ENCODE data around the gene MAB21L1.

The MAB21L1 gene

DNA sequence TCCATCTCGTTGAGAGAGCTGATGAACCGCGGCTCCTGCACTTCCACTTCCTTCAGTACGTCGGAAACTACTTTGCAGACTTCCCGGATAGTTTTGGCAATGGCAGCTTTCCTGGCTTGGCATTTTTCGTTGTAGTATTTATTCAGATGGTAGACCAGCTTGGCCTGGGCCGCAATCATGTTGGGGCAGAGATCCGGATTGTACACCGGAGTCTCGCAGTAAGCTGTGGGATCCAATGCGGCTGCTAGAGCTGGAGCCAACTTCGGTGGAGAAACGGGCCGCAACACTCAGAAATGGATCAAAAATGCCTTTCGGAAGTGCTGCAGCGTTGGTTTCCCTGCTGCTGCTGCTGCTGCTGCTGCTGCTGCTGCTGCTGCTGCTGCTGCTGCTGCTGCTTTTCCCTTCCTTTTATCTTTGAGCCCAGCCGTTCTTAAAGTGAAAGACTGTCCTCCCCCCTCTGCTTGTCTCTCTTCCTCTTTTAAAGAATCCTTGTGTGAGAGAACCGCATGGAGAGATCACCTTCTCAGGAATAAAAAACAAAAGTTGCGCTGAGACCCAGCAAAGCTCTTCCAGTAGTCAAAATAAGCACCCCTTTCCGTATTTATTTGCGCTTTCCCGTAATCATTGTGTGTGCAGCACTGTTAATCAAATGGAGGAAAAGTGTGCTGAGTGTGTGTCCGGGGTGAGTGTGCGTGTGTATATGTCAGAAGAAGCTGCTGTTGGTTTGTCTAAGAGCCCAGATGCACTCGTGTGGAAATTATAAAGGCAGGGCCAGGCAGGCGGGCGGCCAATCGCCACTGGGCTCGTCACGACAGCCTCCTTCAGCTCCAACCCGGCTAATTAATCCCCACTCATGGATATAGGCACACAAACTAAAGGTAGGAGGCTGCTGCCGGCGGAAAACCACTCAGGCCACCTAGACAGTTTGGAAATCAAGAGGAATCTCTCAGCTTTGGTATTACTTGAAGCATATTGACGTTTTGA is at the start of gene MAB21L1:
MAB21L1 (minus strand) TSS at position 730 of the 984 bp plus-strand sequence; CDS start at position 179, 551 bp downstream.
- DNase-seq (ENCODE audit: low read depth): no peak

DNA sequence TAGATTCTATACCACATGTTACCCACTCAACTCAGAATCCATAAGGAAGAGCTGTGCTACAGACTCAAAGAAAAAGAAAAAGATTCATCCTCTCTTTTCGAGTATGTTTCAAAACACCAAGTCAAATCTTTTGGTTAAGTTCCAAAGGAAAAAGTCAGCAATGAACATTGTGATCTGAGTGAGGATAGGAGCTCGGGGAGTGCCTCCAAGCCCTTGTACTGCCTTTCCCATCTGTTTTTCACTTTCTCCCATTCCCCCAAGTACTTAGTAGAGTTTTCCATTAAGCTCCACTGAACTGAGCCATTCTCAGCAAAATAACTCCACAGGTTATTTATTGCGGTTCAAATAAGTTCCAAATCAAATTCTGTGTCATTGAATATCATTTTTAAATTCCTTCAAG is 47.7 kb upstream of the MAB21L1 start:
- no peak for DNase-seq (ENCODE audit: low read depth)

DNA sequence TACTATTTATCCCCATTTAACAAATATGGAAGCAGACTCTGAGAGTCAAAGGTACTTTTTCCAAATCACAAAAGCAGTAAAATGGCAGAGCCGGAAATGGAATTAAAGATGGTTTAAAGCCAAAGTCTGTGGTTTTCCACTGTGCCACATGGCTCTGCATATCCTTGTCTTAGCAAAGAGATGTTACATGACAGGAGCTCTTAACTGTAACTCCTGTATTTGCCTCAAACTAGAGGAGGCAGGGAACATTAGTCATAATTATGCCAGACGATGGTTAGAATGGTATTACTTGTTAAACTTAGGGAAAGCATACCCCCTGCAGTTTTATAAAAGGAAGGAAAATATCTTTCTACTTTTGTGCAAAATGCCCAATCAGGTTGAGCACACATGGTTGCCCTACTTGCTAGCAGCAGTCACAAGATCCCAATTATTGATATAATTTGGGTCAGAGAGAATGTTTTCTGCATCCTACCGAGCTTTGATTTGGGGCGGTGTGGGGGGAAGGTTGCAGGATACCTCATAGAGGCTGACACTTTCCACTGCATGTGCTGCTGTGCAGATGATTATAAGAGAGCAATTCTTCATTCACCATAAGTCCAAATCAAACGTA is 42.0 kb upstream of the MAB21L1 start:
- DNase-seq (ENCODE audit: low read depth): no peak

DNA sequence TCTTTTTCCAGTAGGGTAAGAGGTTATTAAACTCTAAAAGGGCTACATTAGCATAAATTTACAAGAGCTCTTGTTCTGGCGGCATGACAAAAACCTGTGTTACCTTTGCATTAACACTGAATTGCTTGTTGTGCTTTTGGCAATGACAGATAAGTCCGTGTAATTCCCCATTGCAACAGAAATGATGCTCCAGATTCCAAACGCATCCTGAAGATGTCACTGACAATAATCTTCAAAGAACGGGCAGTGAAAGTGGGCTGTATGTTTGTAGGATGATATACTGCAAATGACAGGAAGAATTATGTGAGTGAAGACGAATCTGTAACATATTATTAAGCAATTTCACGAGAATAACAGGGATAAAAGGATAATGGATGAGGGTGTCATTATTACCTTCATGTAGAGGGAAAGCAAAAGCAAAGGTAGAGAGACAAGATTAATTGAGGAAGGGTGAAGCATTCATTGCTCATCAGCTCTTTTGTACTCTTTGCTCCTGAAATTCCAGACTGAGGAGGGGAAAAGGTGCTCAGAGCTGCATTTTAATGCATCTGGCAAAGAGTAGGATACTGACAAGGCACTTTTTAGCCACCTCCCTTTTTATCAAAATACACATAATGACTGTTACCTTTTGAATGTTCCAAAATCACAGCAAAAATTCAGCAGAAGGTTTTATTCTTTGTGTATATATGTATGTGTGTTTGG is 38.5 kb upstream of the MAB21L1 start:
- DNase-seq (ENCODE audit: low read depth): no peak

DNA sequence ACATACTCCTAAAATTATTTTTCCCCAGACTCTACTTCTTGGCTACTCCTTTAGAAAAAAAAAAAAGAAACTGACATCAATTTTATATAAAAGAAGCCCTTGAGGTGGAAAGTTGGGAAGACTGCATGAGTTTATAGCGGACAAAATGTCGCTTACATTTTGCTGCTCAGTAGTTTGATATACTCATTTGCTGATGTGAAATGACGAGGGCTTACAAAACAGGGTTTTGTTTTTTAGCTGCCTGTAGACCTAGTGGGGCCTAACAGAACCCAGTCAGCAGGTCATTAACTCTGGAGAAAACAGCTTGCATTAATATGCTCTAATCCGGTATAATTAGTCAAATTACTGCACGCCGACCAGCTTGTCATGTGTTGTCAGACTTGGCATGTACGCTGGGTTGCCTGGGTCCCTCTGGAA is 37.6 kb upstream of the MAB21L1 start:
- no peak for DNase-seq (ENCODE audit: low read depth)

DNA sequence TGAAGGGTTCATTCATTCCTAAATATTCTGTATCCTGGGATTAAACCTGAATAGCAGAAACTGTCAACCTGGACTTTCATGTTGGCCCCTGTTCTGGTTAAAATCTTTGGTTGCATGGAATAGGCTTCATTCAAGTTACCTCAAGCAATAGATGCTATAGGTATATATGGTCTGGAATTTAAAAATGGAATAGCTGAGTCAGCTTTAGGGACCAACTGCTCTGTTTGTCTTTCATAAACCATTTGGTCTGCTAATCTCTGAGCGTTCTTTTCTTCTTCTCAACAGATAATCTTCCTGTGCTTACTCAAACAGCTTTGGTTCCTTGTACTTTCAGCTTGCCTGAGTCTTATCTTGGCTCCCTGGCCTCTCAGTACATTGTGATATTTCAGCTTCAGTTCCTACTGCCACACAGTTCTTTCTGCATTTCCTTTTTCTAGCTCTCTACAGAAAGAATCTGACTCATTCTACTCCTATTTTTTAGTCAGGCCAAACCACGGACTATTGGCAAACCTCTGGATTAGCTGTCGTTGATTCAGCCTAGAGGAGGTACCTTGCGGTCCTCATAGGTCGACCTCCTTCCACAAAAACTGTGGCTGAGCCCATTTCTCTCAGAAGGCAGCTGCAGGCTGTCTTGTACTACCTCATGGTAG is 35.9 kb upstream of the MAB21L1 start:
- no peak for DNase-seq (ENCODE audit: low read depth)

DNA sequence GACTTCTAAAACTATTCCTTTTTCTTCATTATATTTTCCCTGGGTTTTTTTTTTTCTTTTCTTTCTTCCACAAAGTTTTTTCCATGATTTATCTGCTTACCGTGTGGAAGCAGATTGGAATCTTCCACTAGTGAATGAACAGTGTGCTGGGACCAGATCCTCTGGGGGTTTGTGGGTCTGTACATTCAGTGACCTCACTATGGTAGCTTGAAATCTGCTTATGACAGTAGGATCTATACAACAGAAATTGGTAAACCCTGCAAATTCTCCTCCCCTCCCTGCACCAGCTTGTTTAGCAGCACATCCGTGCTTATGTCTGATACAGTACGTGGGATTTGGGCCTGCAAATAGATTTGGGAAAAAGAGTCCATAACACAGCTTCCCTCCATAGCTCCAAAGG is 26.0 kb upstream of the MAB21L1 start:
- no peak for DNase-seq (ENCODE audit: low read depth)

DNA sequence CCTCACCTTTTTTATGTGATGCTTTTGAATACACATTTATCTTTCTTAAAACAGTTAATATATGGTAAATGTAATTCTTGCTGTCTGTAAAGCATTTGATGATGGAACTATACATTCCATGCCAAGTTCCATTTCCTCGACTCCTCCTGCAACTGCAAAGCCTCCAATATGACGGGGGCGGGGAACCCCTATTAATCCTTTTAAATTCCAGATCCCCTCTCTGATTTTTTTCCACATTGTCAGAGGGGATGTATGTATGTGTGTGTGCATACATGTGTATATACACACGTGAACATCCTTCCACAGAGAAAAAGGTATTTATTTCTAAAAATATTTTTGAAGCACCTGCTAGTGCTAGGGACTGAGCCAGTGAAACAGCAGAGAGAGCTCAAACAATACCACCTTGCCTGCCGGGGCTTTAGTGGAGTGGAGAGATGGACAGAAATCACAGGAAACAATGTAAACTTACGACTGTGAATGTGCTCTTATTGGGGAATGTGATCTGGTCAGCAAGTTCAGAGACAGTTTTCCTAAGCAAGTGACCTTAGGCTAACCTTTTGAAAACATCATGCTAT is 25.3 kb upstream of the MAB21L1 start:
- no peak for DNase-seq (ENCODE audit: low read depth)

DNA sequence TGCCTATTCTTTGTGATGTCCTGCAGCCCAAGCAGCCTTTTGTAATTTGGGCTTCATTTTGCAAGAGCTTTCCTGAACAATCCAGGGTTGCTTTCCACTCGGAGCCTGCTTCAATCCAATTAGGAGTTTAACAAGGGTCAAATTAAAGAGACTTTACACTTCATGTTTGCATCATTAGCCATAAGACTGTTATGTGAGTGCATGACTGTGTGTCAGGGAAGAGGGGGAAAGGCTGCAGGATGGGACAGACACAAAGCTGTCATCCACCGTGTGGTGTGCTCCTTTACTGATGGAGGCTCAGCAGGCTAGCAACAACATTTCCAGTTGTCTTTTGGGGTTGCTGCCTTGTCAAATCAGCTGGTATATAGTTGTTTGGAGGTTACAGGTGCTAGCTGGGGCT is 23.7 kb upstream of the MAB21L1 start:
- no peak for DNase-seq (ENCODE audit: low read depth)

DNA sequence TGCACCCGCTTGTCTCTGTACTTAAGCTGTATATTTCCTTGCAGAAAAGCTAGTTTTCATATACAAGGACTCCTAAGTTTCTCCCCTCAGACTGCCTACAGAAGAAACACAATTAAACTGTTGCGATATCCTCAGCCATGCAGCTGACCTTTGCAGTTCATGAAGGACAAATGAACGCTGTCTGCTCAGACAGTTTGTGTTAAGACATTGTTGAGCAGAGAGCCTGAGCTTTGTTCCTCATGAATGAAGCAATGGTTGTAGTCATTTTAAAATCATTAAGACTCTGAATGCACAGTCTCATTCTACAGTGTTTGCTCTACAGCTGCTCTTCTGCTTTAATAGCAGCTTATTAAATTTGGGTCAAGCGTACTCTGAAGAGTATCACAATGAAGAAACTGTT is 23.2 kb upstream of the MAB21L1 start:
- DNase-seq (ENCODE audit: low read depth): no peak

DNA sequence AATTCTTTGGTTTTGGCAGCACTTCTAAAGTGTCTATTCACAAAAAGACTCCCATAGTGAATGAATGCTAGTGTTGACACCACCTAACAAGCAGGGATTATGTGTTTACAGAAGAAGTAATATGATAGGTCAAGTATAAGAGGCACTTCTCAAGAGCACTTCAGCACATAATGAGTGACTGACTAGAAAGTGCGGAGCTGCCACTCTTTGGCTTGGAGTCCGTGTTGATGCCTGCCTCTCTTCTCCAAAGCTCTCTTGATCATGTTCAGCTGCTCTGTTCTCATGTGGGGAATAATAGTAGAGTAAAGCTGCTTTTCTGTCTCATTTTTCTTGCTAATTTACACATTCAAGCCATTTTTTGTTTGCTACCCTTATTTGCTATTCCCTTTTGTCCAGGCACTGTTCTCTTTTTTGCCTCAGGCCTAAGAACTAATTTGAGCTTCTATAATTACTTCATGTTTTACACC is 22.7 kb upstream of the MAB21L1 start:
- DNase-seq (ENCODE audit: low read depth): no peak

DNA sequence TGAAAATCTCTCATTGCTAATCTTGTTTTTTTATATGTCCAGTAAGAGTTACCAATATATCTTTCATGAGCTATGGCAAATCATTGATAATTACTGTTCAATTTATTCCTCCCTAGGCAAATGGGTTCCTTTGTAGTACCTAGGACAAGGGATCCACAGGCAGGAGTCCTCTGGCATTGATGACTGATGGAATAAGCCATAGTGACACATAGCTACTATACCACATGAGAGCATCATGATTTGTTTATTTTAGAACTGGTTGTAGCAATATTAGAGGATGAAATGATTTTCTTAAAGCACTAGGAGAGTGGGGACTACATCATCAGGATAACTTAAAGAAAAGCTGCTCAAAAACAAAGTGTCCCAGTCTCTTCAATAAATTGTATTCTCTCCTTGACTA is 21.7 kb upstream of the MAB21L1 start:
- no peak for DNase-seq (ENCODE audit: low read depth)

DNA sequence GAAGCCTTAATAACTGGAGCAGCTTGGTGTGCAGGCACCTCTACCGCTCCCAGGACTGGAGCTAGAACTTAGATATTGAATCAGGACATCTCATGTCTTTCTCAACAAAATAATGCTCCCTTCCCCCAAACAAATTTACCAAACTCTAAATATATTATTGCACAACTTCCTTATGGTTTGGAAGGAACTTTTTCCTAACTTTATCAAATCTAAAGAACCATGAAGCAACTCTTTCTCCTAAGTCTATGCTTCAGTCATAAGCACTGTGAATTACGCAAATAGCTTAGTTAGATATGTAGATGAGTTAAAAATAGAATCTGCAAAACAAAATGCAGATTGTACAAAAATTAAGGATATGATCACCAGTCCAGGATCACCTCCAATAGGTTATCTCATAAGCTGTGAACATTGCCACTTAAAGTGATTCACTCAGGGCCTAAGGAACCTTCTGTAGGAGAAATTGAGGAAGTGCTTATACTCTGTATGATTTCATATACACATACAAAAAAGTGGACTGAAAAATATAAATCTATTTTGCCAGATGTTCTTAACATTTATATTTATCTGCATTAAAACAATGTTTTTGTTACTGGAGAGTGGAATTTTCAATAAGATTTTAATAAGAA is 20.4 kb upstream of the MAB21L1 start:
- no peak for DNase-seq (ENCODE audit: low read depth)

DNA sequence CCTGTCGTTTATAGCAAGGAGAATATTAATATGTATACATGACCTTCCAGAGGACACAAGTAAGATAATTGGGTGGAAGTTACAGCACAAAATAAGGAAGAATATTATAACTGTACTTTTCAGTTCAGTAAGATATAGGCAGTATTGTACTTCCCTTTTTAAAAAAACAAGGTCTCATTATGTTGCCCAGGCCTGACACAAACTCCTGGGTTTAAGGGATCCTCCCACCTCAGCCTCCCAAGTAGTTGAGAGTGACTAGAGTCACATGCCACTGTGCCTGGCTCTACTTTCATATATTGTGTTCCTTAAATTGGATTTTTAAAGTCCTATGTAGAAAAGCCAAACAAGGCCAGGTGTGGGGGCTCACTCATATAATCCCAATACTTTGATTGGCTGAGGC is 19.5 kb upstream of the MAB21L1 start:
- DNase-seq (ENCODE audit: low read depth): no peak

DNA sequence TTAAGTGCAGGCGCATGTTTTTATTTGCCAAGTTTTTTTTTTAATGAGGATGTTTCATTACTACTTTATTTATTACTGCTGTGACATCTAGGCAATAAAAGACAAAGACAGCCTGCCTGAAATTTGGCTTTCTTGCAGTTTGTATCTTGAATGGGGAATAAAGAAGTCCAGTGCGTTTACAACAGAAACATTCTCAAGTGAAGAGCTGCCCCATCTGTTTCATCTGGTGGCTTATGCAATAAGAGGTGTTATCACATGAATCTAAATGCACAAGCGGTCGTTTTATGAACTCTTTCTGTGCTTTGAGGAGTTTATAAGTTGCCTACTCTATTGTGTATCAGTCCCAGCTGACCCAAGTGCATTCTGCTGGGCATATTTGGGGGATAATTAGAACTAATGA is 12.6 kb upstream of the MAB21L1 start:
- no peak for DNase-seq (ENCODE audit: low read depth)

DNA sequence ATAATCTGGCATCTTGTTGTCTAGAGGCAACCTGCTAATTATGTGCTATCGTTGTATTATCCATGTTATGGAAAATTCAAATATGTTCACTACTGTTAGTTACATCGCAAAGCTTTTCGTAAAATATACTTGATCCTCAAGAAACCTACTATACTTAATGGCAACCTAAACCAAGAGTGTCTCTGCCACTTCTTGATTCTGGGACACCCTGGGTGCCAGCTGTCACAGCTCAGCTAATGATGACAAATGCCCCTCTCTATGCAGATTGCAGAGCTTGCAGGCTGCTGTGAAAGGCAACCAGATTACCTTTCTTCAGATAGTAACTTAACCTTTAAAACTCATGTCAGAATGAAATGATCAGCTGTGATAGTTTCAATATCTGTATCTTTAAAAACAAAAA is 8.9 kb upstream of the MAB21L1 start:
- no peak for DNase-seq (ENCODE audit: low read depth)

DNA sequence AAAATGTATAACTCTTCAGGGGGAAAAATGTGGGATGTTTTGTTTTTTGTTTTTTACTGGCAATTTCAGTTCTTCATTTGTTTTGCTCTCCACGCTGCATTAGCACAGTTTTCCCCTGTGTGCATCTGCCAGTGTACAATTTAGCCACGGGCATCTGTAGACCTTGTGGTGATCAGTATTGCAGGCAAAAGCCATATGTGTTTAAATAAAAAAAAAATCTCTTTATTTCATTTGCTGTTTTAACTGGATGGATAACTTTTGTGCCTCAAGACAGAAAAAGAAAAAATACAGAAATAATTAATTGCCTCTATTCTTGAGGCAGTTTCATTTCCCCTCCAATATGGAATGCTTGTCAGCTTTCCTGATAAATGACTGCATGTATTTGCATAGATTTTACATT is 7.9 kb upstream of the MAB21L1 start:
- DNase-seq (ENCODE audit: low read depth): no peak

DNA sequence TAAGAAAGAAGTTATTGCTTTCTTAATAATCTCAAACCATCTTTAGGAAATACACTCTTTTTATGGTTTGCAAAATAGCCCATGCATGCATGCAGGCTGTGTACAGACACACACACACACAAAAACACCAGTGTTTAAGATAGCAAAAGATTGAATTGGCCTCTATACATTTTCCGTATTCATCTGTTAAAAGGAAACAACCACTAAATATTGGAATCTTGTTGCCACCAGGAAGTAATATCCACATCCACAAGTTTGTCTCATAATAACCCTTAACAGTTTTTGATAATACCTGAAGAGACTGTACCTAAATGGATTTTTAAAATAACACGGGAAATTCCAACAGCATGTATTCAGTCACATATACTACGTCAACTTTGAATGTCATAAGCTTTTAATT is 7.3 kb upstream of the MAB21L1 start:
- DNase-seq (ENCODE audit: low read depth): no peak

DNA sequence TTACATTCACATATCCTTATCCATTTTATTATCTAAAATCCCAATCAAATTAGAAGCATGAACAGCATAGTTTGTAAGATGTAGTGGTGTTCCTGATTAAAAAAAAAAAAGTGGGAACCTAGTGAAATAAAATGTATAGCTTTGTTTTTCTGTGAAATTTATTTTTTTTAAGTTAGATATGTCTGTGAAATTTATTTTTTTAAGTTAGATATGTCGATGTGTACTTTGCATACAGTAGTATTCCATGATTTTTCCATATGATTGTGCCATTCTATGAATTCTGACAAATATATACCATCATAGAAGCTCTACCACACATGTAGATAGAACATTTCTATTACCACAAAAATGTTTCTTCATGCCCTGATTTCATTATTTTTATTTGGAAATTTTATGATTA is 6.0 kb upstream of the MAB21L1 start:
- DNase-seq (ENCODE audit: low read depth): no peak

DNA sequence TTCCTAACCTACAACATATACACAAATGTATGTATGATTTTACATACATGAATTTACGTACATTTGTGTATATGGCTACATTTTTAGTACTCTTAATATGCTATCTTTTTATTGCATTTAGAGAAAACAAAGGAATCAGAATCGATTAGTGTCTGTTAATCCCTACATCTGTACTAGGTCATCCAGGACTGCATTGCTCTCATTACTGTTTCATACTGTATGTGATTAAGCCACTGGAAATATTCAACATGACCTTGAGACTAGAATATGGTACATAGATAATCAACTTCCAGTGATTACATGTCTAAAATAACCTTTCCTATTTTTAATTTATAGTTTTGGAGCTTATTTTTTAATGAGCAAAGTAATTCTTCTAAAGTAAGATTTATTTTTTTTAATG is 5.3 kb upstream of the MAB21L1 start:
- no peak for DNase-seq (ENCODE audit: low read depth)

DNA sequence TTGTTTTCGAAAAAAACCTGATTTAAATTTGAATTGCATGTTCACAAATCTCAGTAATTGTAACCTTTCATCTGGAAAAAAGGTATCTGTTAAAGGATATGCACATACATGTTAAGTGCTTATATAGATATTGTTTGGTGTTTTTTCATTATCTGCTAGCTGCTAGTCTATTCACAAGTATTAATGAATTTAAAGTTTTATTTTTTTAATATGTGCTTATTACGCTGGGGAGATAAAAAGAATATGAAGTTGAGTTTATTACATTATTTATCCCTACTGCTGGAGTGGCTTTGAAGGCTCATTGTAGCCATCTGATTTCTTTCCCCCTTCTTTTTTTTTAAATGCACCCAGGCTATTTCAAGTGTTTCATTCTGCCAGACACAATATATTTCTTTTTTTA is 3.9 kb upstream of the MAB21L1 start:
- no peak for DNase-seq (ENCODE audit: low read depth)

All from activated T-helper 9 cell treated with anti-CD3 and anti-CD28 coated beads, Interleukin-2, amount 50 U/mL, for 16 hours (primary cell).